ENCODE results near the gene GATB. TPM values are rescaled to one million over a fixed set of nuclear protein-coding genes. Genes with fewer than 3 reads are reported as not detected.

Gene GATB
- total and polyA plus RNA-seq, 2 donors (not counting 1 experiment from before 2014, with no cell fraction given) = 11.6 to 19.2 TPM

DNA sequence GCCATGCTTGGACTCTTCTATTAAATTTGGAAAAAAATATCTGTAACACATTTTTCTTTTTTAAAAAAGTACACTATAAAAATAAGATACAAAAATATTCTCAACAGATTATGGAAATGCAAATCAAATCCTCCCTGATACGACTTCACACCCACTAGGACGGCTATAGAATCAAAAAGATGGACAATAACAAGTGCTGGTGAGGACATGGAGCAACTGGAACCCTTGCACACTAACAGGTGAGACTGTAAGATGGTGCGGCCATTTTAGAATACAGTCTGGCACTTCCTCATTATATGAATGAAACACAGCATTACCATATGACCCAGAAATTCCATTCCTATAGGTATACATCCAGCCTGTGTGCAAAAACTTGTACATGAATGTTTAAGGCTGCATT, 83.6 kb downstream of the GATB start:
- no peaks in the 10 kb centered on the region for H3K27me3 ChIP-seq (replicated peaks in 1 of 4; ENCODE audit: control extremely low read depth in 1 of 4, control insufficient read depth in 3 of 4, insufficient read depth in 4 of 4, low read length in 3 of 4)
- no peaks in the 10 kb centered on the region for H4K20me1 ChIP-seq (ENCODE audit: control insufficient read depth, insufficient read depth, low read length, poor library complexity, severe bottlenecking)
- CTCF ChIA-PET = no interaction called here
- H3K4me3 ChIP-seq (ENCODE audit: control extremely low read depth in 1 of 5, extremely low read depth in 1 of 5, insufficient read depth in 1 of 5, low read depth in 2 of 5, low read length in 4 of 5) = no peak overlapping the region
- no peak overlapping the region for H2AFZ ChIP-seq (ENCODE audit: insufficient read depth, low read depth, low read length, poor library complexity, severe bottlenecking)
- H3K36me3 ChIP-seq (replicated peaks in 1 of 2; ENCODE audit: control extremely low read depth in 1 of 2, control insufficient read depth in 1 of 2, extremely low read depth in 1 of 2, insufficient read depth in 2 of 2, low read length in 1 of 2) = peaks cover 0 to 18% of the 10 kb centered on the region in 2 experiments
- H3K9me3 ChIP-seq (ENCODE audit: control extremely low read depth in 1 of 3, control insufficient read depth in 2 of 3, insufficient read depth in 1 of 3, low read length in 2 of 3) = no peaks in the 10 kb centered on the region
- no peak overlapping the region for H3K4me2 ChIP-seq (replicated peaks; ENCODE audit: low read depth, low read length, poor library complexity, severe bottlenecking)
- Mint-ChIP-seq H3K4me3 (no peak overlapping the region), H3K27me3 (no peaks in the 10 kb centered on the region), H3K27ac (no peak overlapping the region), H3K4me1 (no peaks in the 10 kb centered on the region), H3K9me3 (ENCODE audit: insufficient read depth) (no peaks in the 10 kb centered on the region)
- DNase-seq (no peak), ATAC-seq (ENCODE audit: low read depth) (no peak)
- H3K9ac ChIP-seq (ENCODE audit: low read length) = no peak overlapping the region
- TF ChIP-seq, protein P1, sequence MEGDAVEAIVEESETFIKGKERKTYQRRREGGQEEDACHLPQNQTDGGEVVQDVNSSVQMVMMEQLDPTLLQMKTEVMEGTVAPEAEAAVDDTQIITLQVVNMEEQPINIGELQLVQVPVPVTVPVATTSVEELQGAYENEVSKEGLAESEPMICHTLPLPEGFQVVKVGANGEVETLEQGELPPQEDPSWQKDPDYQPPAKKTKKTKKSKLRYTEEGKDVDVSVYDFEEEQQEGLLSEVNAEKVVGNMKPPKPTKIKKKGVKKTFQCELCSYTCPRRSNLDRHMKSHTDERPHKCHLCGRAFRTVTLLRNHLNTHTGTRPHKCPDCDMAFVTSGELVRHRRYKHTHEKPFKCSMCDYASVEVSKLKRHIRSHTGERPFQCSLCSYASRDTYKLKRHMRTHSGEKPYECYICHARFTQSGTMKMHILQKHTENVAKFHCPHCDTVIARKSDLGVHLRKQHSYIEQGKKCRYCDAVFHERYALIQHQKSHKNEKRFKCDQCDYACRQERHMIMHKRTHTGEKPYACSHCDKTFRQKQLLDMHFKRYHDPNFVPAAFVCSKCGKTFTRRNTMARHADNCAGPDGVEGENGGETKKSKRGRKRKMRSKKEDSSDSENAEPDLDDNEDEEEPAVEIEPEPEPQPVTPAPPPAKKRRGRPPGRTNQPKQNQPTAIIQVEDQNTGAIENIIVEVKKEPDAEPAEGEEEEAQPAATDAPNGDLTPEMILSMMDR (IDR thresholded peaks at IDR 0.05) = no peak
- no peak for TF ChIP-seq EZH2 (IDR thresholded peaks at IDR 0.05; ENCODE audit: borderline replicate concordance, insufficient read depth, low read depth, low read length, poor library complexity, severe bottlenecking)
- POLR2A ChIA-PET = no interaction called here
- WGBS (ENCODE audit: insufficient coverage) = no CpG with 5 or more reads among the region's 3 CpGs
- no peaks in the 10 kb centered on the region for H3K4me1 ChIP-seq (ENCODE audit: control insufficient read depth in 2 of 2, insufficient read depth in 2 of 2, low read length in 2 of 2)
- intact Hi-C loops (cut with micrococcal nuclease) = no loop called here
- no peak overlapping the region for H3K27ac ChIP-seq (ENCODE audit: low read length in 2 of 2)
- H3K79me2 ChIP-seq (ENCODE audit: control insufficient read depth, insufficient read depth, low read length) = no peaks in the 10 kb centered on the region

DNA sequence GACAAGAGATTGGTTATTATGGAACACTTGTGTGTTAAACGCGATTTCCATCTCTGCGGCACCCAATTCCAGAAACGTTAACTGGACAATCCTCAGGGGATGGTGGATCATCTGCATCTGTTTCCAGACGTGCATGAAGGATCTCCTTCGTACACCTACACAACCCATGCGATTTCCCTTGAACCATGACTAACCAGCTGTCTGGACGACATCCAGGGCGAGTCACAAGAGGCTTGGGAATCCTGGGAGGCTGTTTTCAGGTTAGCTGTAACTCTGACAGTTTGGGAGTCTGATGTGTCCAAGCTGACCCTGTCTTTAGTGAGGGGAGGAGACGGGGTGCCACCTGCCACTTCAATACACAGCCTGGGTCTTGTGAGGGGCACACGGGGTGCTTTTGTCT, 84.5 kb downstream of the GATB start:
- Histone ChIP-seq H3K79me2 (ENCODE audit: control insufficient read depth, insufficient read depth, low read length) (no peaks in the 10 kb centered on the region), H3K9me3 (ENCODE audit: control extremely low read depth in 1 of 3, control insufficient read depth in 2 of 3, insufficient read depth in 1 of 3, low read length in 2 of 3) (no peaks in the 10 kb centered on the region), H3K36me3 (replicated peaks in 1 of 2; ENCODE audit: control extremely low read depth in 1 of 2, control insufficient read depth in 1 of 2, extremely low read depth in 1 of 2, insufficient read depth in 2 of 2, low read length in 1 of 2) (peaks cover 0 to 13% of the 10 kb centered on the region in 2 experiments), H3K27me3 (replicated peaks in 1 of 4; ENCODE audit: control extremely low read depth in 1 of 4, control insufficient read depth in 3 of 4, insufficient read depth in 4 of 4, low read length in 3 of 4) (no peaks in the 10 kb centered on the region), H3K9ac (ENCODE audit: low read length) (no peak overlapping the region), H3K4me3 (ENCODE audit: control extremely low read depth in 1 of 5, extremely low read depth in 1 of 5, insufficient read depth in 1 of 5, low read depth in 2 of 5, low read length in 4 of 5) (no peak overlapping the region), H3K27ac (ENCODE audit: low read length in 2 of 2) (no peak overlapping the region), H3K4me2 (replicated peaks; ENCODE audit: low read depth, low read length, poor library complexity, severe bottlenecking) (no peak overlapping the region), H4K20me1 (ENCODE audit: control insufficient read depth, insufficient read depth, low read length, poor library complexity, severe bottlenecking) (no peaks in the 10 kb centered on the region), H2AFZ (ENCODE audit: insufficient read depth, low read depth, low read length, poor library complexity, severe bottlenecking) (no peak overlapping the region), H3K4me1 (ENCODE audit: control insufficient read depth in 2 of 2, insufficient read depth in 2 of 2, low read length in 2 of 2) (no peaks in the 10 kb centered on the region)
- 96% methylated on average over 7 of the region's 11 CpGs for whole genome bisulfite sequencing (ENCODE audit: insufficient coverage)
- DNase-seq (no peak), ATAC-seq (ENCODE audit: low read depth) (no peak)
- H3K27me3 Mint-ChIP-seq = no peaks in the 10 kb centered on the region
- no peaks in the 10 kb centered on the region for H3K4me1 Mint-ChIP-seq
- ChIA-PET POLR2A (no interaction called here), CTCF (no interaction called here)
- no peak overlapping the region for H3K27ac Mint-ChIP-seq
- H3K4me3 Mint-ChIP-seq = no peak overlapping the region
- intact Hi-C loops (cut with micrococcal nuclease) = no loop called here
- TF ChIP-seq, protein P1 (IDR thresholded peaks at IDR 0.05) = no peak
- TF ChIP-seq EZH2 (IDR thresholded peaks at IDR 0.05; ENCODE audit: borderline replicate concordance, insufficient read depth, low read depth, low read length, poor library complexity, severe bottlenecking) = no peak
- no peaks in the 10 kb centered on the region for H3K9me3 Mint-ChIP-seq (ENCODE audit: insufficient read depth)
